AML-193 (cell line): Measurements from ENCODE around the gene CDH4.
"Not testable (repeated sequence)": the region's sequence is repeated elsewhere in the genome, so short reads cannot be mapped to it uniquely, and the experiment has no call there.

ENCODE experiments used
- DNase-seq, 2 experiments: peaks; one replicate each; lab custom pipeline; 2025; lab: John Stamatoyannopoulos, UW

The CDH4 gene

GRCh38 chr20:61948056-61948455, 696.0 kb downstream of the CDH4 start:
- not testable (repeated sequence) for DNase-seq

GRCh38 chr20:61948586-61949362, 696.7 kb downstream of the CDH4 start:
- DNase-seq, result no peak

- no peak for DNase-seq
Observed at GRCh38 chr20:61949363-61949713, 697.3 kb downstream of the CDH4 start.

GRCh38 chr20:61949714-61950640, 697.9 kb downstream of the CDH4 start:
- no peak for DNase-seq

GRCh38 chr20:61950641-61951071, 698.6 kb downstream of the CDH4 start:
- DNase-seq, result no peak

- DNase-seq, result no peak
Observed at GRCh38 chr20:61951695-61952533, 699.9 kb downstream of the CDH4 start.

GRCh38 chr20:61953037-61954021, 701.3 kb downstream of the CDH4 start:
- DNase-seq, result no peak

GRCh38 chr20:61954276-61955021, 702.4 kb downstream of the CDH4 start:
- no peak for DNase-seq

- DNase-seq, result no peak
Observed at GRCh38 chr20:61955668-61956395, 703.8 kb downstream of the CDH4 start.

GRCh38 chr20:61956396-61957342, 704.6 kb downstream of the CDH4 start:
- DNase-seq, result no peak

GRCh38 chr20:61957961-61958715, 706.1 kb downstream of the CDH4 start:
- DNase-seq, result no peak

GRCh38 chr20:61958773-61959700, 707.0 kb downstream of the CDH4 start:
- DNase-seq, result no peak

GRCh38 chr20:61960836-61961235, 708.8 kb downstream of the CDH4 start:
- DNase-seq, result no peak

- no peak for DNase-seq
Observed at GRCh38 chr20:61963149-61963548, 711.1 kb downstream of the CDH4 start.

GRCh38 chr20:61963885-61964674, 712.0 kb downstream of the CDH4 start:
- DNase-seq, result no peak
